Urinary bladder (tissue), 4 donors: ENCODE results near the gene RFT1. TPM values are rescaled to one million over a fixed set of nuclear protein-coding genes. Genes with fewer than 3 reads are reported as not detected.
"Not testable (repeated sequence)": the region's sequence is repeated elsewhere in the genome, so short reads cannot be mapped to it uniquely, and the experiment has no call there.

Experiments used
- DNase-seq: peaks from one replicate; pipeline ENCODE4 v3.0.0-alpha.2; 2015; ENCODE audit errors: extremely low spot score
- H3K27ac ChIP-seq: one replicate; pipeline ENCODE4 v1.5.1; 2013; ENCODE audit warnings: low read depth, mild to moderate bottlenecking, moderate library complexity
- H3K36me3 ChIP-seq: one replicate; pipeline ENCODE4 v1.6.1; 2013; ENCODE audit warnings: mild to moderate bottlenecking, moderate library complexity; ENCODE audit not compliant: insufficient read depth
- H3K4me1 ChIP-seq: one replicate; pipeline ENCODE4 v1.6.1; 2013; ENCODE audit warnings: mild to moderate bottlenecking, moderate library complexity; ENCODE audit not compliant: insufficient read depth
- H3K4me3 ChIP-seq: one replicate; pipeline ENCODE4 v1.5.1; 2013; ENCODE audit warnings: low read depth, low read length
- WGBS: extraction: QIAGEN DNeasy Blood & Tissue Kit; methylation state at CpG from one replicate; pipeline ENCODE4 v1.1.7; 2013; 5-methylcytosine and 5-hydroxymethylcytosine counted together
- polyA plus RNA-seq: library from polyadenylated mRNA; stranded (reverse); fragments of 200-250 nt; gene quantifications from one replicate; pipeline ENCODE4 v1.2.3, GENCODE V29; 2013
- total RNA-seq: library from RNA; depleted of rRNA; stranded (reverse); fragments of >200 nt; gene quantifications from one replicate; pipeline ENCODE4 v1.2.3, GENCODE V29; 2014
- donor health status: healthy with polysubstance abuse.
- donor health status: healthy.

The RFT1 gene
- total and polyA plus RNA-seq, 2 donors, result 11.5 to 14.2 TPM

DNA sequence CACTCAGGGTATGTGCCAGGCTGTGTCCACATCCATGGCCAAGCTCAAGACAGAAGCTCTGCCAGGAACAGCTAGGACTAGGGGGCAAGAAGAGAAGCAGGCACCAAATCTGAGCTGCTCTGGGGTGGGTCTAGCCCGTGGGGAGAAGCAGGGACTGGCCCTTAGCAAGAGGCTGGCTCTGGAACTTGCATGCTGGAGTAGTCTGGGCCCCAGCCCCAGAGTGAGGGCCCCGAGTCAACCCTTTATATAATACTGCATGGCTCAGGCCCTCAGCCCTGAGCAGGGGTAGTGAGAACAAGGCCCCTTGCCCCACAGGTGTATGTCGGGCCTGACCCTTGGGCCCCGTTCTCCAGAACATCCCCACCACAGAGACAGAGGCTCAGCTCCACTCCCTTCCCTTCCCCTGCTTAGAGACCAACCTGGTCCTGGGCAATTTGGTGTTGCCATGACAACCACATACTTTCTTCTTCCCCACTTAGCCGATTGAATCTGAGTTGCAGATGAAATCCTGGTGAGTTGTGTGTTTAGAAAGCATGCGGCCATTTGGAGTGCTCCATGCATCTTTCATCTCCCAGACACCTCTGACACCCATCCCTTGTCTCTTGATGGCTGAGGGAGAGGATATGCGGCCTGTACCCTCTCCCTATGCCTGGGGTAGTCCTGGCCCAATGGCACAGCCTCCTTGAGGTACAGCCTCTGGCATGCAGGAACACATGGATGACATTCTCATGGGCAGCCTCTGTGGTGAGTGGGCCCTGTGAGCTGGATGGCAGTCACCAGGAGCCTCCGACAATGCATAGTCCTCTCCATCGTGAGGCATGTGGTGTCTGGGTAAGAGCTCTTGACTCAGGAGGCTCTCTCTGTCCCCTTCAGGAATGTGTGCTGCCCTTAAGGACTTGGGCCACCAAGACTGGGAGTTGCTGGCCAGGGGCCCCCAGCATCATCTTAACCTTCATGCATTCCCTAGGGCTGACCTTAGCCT is 55.2 kb downstream of the RFT1 start:
- Histone ChIP-seq H3K36me3 (no peaks in the 10 kb centered on the region), H3K4me3 (no peak overlapping the region), H3K27ac (no peak overlapping the region), H3K4me1 (no peaks in the 10 kb centered on the region)
- WGBS, result 77% methylated on average over 9 of the region's 9 CpGs
- no peak for DNase-seq

DNA sequence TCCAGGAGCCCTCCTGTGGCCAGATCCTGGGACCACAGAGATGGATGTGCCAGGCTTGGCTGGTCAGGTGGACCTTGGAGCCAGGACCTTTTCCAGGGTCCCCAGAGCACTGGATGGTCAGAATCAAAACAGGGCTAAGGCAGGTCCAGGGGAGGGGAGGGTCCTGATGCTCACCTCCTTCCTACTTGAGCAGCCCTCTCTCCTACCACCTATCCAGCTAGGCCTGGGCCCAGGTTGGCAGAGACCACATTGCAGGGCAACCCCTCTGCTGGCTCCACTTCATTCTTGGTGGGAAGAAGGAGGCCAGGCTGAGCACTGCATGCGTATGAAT is 55.9 kb downstream of the RFT1 start:
- WGBS, result 95% methylated on average over 1 of the region's 1 CpG
- H3K4me3 ChIP-seq, result no peak overlapping the region
- DNase-seq, result no peak
- no peaks in the 10 kb centered on the region for H3K4me1 ChIP-seq
- H3K27ac ChIP-seq, result no peak overlapping the region
- H3K36me3 ChIP-seq, result no peaks in the 10 kb centered on the region

- H3K27ac ChIP-seq, result no peak overlapping the region
- no peak for DNase-seq
- H3K36me3 ChIP-seq, result no peaks in the 10 kb centered on the region
- H3K4me1 ChIP-seq, result no peaks in the 10 kb centered on the region
- WGBS, result 68% methylated on average over 17 of the region's 17 CpGs
- peak overlapping the region; percentile 58 for H3K4me3 ChIP-seq
These were observed 56.5 kb downstream of the RFT1 start for GRCh38 chr3:53073553-53074365.

GRCh38 chr3:53072653-53073552 is 57.3 kb downstream of the RFT1 start:
- 5% methylated on average over 32 of the region's 32 CpGs for WGBS
- no peak overlapping the region for H3K27ac ChIP-seq
- no peak for DNase-seq
- H3K36me3 ChIP-seq, result no peaks in the 10 kb centered on the region
- peak overlapping the region; percentile 58 for H3K4me3 ChIP-seq
- no peaks in the 10 kb centered on the region for H3K4me1 ChIP-seq

GRCh38 chr3:53071882-53072431 is 58.3 kb downstream of the RFT1 start:
- H3K27ac ChIP-seq, result no peak overlapping the region
- DNase-seq, result no peak
- no peaks in the 10 kb centered on the region for H3K36me3 ChIP-seq
- no peak overlapping the region for H3K4me3 ChIP-seq
- no peaks in the 10 kb centered on the region for H3K4me1 ChIP-seq
- WGBS, result 82% methylated on average over 11 of the region's 11 CpGs

GRCh38 chr3:53069422-53070068 is 60.7 kb downstream of the RFT1 start:
- Histone ChIP-seq H3K36me3 (no peaks in the 10 kb centered on the region), H3K4me1 (no peaks in the 10 kb centered on the region), H3K4me3 (no peak overlapping the region), H3K27ac (no peak overlapping the region)
- 66% methylated on average over 4 of the region's 4 CpGs for WGBS
- no peak for DNase-seq

- 90% methylated on average over 3 of the region's 3 CpGs for WGBS
- no peak overlapping the region for H3K4me3 ChIP-seq
- no peak overlapping the region for H3K27ac ChIP-seq
- DNase-seq, result no peak
- H3K36me3 ChIP-seq, result no peaks in the 10 kb centered on the region
- H3K4me1 ChIP-seq, result no peaks in the 10 kb centered on the region
These were observed 62.1 kb downstream of the RFT1 start for GRCh38 chr3:53068176-53068575.

GRCh38 chr3:53067567-53067966 is 62.7 kb downstream of the RFT1 start:
- WGBS, result 63% methylated on average over 3 of the region's 3 CpGs
- Histone ChIP-seq H3K4me1 (no peaks in the 10 kb centered on the region), H3K4me3 (no peak overlapping the region), H3K36me3 (no peaks in the 10 kb centered on the region), H3K27ac (no peak overlapping the region)
- no peak for DNase-seq

- no peaks in the 10 kb centered on the region for H3K4me1 ChIP-seq
- WGBS, result 87% methylated on average over 7 of the region's 7 CpGs
- H3K4me3 ChIP-seq, result no peak overlapping the region
- no peaks in the 10 kb centered on the region for H3K36me3 ChIP-seq
- H3K27ac ChIP-seq, result no peak overlapping the region
- no peak for DNase-seq
These were observed 64.3 kb downstream of the RFT1 start for GRCh38 chr3:53065841-53066480.

DNA sequence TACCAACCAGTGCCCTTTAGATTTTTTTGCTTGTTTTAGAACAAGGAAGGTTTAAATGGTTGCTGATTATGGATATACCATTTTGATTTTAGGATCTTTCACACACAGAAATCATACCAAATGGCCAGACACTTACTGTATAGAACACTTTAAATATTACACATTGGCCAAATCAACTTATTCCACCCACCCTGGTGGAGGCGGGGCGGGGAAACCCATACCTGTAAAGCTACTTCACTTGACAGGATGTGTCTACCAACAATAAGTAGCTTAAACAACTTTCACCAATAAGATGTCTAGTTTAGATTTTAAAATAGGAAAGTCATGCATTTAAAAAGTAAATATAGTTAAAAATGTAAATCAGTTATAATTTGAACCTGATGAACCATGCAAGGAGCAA is 67.3 kb downstream of the RFT1 start:
- H3K27ac ChIP-seq, result no peak overlapping the region
- no peaks in the 10 kb centered on the region for H3K4me1 ChIP-seq
- H3K4me3 ChIP-seq, result no peak overlapping the region
- WGBS, result 96% methylated on average over 2 of the region's 2 CpGs
- H3K36me3 ChIP-seq, result no peaks in the 10 kb centered on the region
- DNase-seq, result no peak

DNA sequence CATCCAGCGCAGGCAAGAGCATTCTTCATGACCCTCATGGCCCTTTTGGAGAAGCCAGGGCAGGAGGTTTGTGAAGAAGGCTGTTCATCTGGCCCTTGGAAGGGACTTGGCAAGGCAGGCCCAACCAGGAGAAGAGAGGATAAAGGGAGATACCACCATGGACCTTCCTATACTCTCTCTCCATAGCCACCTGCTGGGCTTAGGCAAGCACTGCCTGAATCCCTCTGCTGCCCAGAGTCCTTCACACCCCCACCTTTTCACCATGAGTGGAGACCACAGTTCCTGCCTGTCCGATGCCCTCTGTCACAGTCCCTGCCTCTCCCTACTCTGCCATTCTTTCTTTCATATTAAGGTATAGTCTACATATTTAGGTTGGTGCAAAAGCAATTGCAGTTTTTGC is 73.8 kb downstream of the RFT1 start:
- Histone ChIP-seq H3K27ac (no peak overlapping the region), H3K36me3 (no peaks in the 10 kb centered on the region), H3K4me3 (no peak overlapping the region), H3K4me1 (no peaks in the 10 kb centered on the region)
- DNase-seq, result no peak
- WGBS, result 90% methylated on average over 2 of the region's 2 CpGs

DNA sequence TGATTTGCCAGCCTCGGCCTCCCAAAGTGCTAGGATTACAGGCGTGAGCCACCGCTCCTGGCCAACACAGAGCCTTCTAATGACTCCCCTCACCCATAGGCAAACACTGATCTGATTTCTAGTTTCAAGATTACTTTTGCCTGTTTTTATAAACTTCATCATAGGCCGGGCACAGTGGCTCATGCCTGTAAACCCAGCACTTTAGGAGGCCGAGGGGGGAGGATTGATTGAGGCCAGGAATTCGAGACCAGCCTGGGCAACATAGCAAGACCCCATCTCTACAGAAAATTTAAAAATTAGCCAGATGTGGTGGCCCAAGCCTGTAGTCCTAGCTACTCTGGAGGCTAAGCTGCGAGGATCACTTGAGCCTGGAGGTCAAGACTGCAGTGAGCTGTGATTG is 76.0 kb downstream of the RFT1 start:
- DNase-seq, H3K4me1 ChIP-seq, H3K4me3 ChIP-seq, H3K36me3 ChIP-seq, H3K27ac ChIP-seq: not testable (repeated sequence)
- 80% methylated on average over 7 of the region's 7 CpGs for WGBS
